ENCODE results near the gene VSIG4. TPM values are rescaled to one million over a fixed set of nuclear protein-coding genes. Genes with fewer than 3 reads are reported as not detected.

The VSIG4 gene
- total and polyA plus RNA-seq, 2 of the 8 experiments (the other 6 are each of a cell fraction or from before 2014, with no cell fraction given): not detected

- Histone ChIP-seq H3K14ac (ENCODE audit: insufficient read length) (no peak overlapping the region), H2AK5ac (ENCODE audit: low read depth, low read length) (no peak overlapping the region), H4K20me1 (replicated peaks in 1 of 2; ENCODE audit: control insufficient read depth in 1 of 2, insufficient read depth in 2 of 2, low read length in 2 of 2) (no peaks in the 10 kb centered on the region), H3K23me2 (ENCODE audit: low read depth, low read length) (no peaks in the 10 kb centered on the region), H3K9ac (replicated peaks in 1 of 4; ENCODE audit: extremely low read depth in 1 of 4, low read depth in 3 of 4, low read length in 3 of 4) (no peak overlapping the region), H4K8ac (ENCODE audit: extremely low read depth, insufficient read depth, low read length) (no peak overlapping the region), H3K27ac (ENCODE audit: low read depth, low read length) (no peak overlapping the region), H2BK5ac (ENCODE audit: low read depth, low read length) (no peak overlapping the region), H4K5ac (ENCODE audit: insufficient read length, low read depth, low read length) (no peak overlapping the region), H3K4me1 (replicated peaks in 1 of 4; ENCODE audit: control insufficient read depth in 3 of 4, insufficient read depth in 4 of 4, low read length in 3 of 4) (no peaks in the 10 kb centered on the region), H2BK12ac (ENCODE audit: low read depth, low read length) (no peak overlapping the region), H3K4ac (replicated peaks; ENCODE audit: insufficient read length, low read depth, low read length) (no peak overlapping the region), H3K79me1 (ENCODE audit: low read depth, low read length) (no peaks in the 10 kb centered on the region), H3K56ac (replicated peaks; ENCODE audit: insufficient read length, low read depth, low read length) (no peak overlapping the region), H3K79me2 (ENCODE audit: control insufficient read depth in 1 of 2, insufficient read depth in 2 of 2, low read length in 2 of 2) (no peaks in the 10 kb centered on the region), H3K18ac (ENCODE audit: extremely low read depth, low read length) (no peak overlapping the region), H3K36me3 (ENCODE audit: control insufficient read depth in 2 of 4, insufficient read depth in 4 of 4, low read length in 3 of 4) (no peaks in the 10 kb centered on the region), H3K9me3 (ENCODE audit: insufficient read depth in 2 of 2, low read depth in 1 of 2, low read length in 1 of 2) (peaks cover 0 to 6% of the 10 kb centered on the region in 2 experiments; a peak in 1 of 4 replicates), H3K4me2 (ENCODE audit: insufficient read depth in 1 of 2, low read depth in 2 of 2, low read length in 2 of 2) (no peak overlapping the region), H3K27me3 (replicated peaks in 1 of 4; ENCODE audit: control insufficient read depth in 3 of 4, extremely low read depth in 1 of 4, insufficient read depth in 3 of 4, low read length in 3 of 4) (no peaks in the 10 kb centered on the region), H3K23ac (ENCODE audit: insufficient read length) (no peak overlapping the region), H2BK120ac (replicated peaks; ENCODE audit: low read depth, low read length) (no peak overlapping the region), H2BK15ac (ENCODE audit: low read length) (no peak overlapping the region), H3K4me3 (ENCODE audit: extremely low read depth in 1 of 4, insufficient read depth in 2 of 4, low read depth in 3 of 4, low read length in 4 of 4) (no peak overlapping the region), H4K91ac (replicated peaks; ENCODE audit: insufficient read length, low read length) (no peak overlapping the region), H2BK20ac (ENCODE audit: low read length) (no peak overlapping the region), H2AFZ (ENCODE audit: low read length) (no peak overlapping the region)
- WGBS, 2 experiments (ENCODE audit: extremely low coverage in 1 of 2, insufficient coverage in 1 of 2, insufficient read length in 1 of 2, insufficient replicate concordance in 2 of 2, low coverage in 1 of 2, low lambda C conversion rate in 2 of 2, missing lambda C conversion rate in 1 of 2): 79% methylated on average over 4 of the region's 4 CpGs; no CpG with 5 or more reads in 1 of the 2 experiments
- DNase-seq (ENCODE audit: low read depth in 1 of 2, low spot score in 2 of 2): no peak
- no peak for FAIRE-seq
- POLR2A ChIA-PET (ENCODE audit: partially characterized antibody): no interaction called here
- CTCF ChIA-PET (ENCODE audit: partially characterized antibody): no interaction called here
- TF ChIP-seq RFX5 (IDR thresholded peaks at IDR 0.05; ENCODE audit: borderline replicate concordance, low read depth, low read length) (no peak), SP2 (IDR thresholded peaks at IDR 0.05; ENCODE audit: low read length) (no peak), POLR2AphosphoS5 (IDR thresholded peaks at IDR 0.05; ENCODE audit: low read depth, low read length) (no peak)
These were observed 33.9 kb downstream of the VSIG4 start for GRCh38 chrX:66005830-66006449.

Data from H1 (cell line).